DOHH2 (cell line): Measurements from ENCODE around the gene NSUN6.

Source experiments
- H3F3A ChIP-seq: fragments of 200-600 bp; sonication (generic), shearing (Covaris generic); 2 replicates; pipeline ENCODE4 v1.6.0; 2016; ENCODE audit warnings: antibody characterized with exemption, mild to moderate bottlenecking; ENCODE audit not compliant: control insufficient read depth, insufficient read depth
- H3K27ac ChIP-seq: fragments of 200-600 bp; sonication (generic); 2 replicates; pipeline ENCODE4 v1.5.1; 2014; ENCODE audit warnings: low read depth, mild to moderate bottlenecking, low read length, moderate library complexity
- H3K27me3 ChIP-seq: fragments of 200-600 bp; sonication (generic); 2 replicates; pipeline ENCODE4 v1.6.1; 2014; ENCODE audit warnings: mild to moderate bottlenecking, low read length, mixed read lengths; ENCODE audit not compliant: control insufficient read depth
- H3K36me3 ChIP-seq: fragments of 200-600 bp; sonication (generic); 2 replicates; pipeline ENCODE4 v1.6.1; 2014; ENCODE audit warnings: mild to moderate bottlenecking, low read length, moderate library complexity, mixed read lengths; ENCODE audit not compliant: control insufficient read depth
- H3K4me1 ChIP-seq: fragments of 200-600 bp; sonication (generic); 2 replicates; pipeline ENCODE4 v1.6.1; 2014; ENCODE audit warnings: mild to moderate bottlenecking, low read length, mixed read lengths; ENCODE audit not compliant: control insufficient read depth
- H3K4me2 ChIP-seq: fragments of 200-600 bp; sonication (generic); 2 replicates; pipeline ENCODE4 v1.6.0; 2014; ENCODE audit warnings: mild to moderate bottlenecking, low read length, moderate library complexity
- H3K4me3 ChIP-seq: fragments of 200-600 bp; sonication (generic); 2 replicates; pipeline ENCODE4 v1.5.1; 2014; ENCODE audit warnings: mild to moderate bottlenecking, low read length, mixed read lengths
- H3K79me2 ChIP-seq: fragments of 200-600 bp; sonication (generic); 2 replicates; pipeline ENCODE4 v1.6.1; 2014; ENCODE audit warnings: mild to moderate bottlenecking, low read length, mixed read lengths; ENCODE audit not compliant: control insufficient read depth
- H3K9me2 ChIP-seq: fragments of 200-600 bp; sonication (generic); replicated peaks from 2 replicates; pipeline ENCODE4 v1.6.1; 2014; ENCODE audit warnings: mild to moderate bottlenecking, low read length, mixed read lengths; ENCODE audit not compliant: control insufficient read depth
- H3K9me3 ChIP-seq: fragments of 200-600 bp; sonication (generic); 2 replicates; pipeline ENCODE4 v1.6.1; 2014; ENCODE audit warnings: antibody characterized with exemption, low read length, mixed read lengths; ENCODE audit not compliant: control insufficient read depth, insufficient read depth
- H4K20me1 ChIP-seq: fragments of 200-600 bp; sonication (generic); 2 replicates; pipeline ENCODE4 v1.6.0; 2014; ENCODE audit warnings: low read depth, mild to moderate bottlenecking, antibody characterized with exemption, low read length, moderate library complexity; ENCODE audit not compliant: control insufficient read depth, insufficient read depth
- CTCF ChIP-seq: fragments of 200-600 bp; sonication (generic); IDR thresholded peaks from one replicate; pipeline ENCODE4 v1.5.1; 2014; ENCODE audit warnings: antibody characterized with exemption, mild to moderate bottlenecking, low read depth, low read length; ENCODE audit not compliant: poor library complexity, severe bottlenecking
- EZH2phosphoT487 ChIP-seq: fragments of 200-600 bp; sonication (generic); IDR thresholded peaks from 2 replicates; pipeline ENCODE4 v1.6.1; 2017; ENCODE audit warnings: borderline replicate concordance, mild to moderate bottlenecking, antibody characterized with exemption, low read length, moderate library complexity, mixed read lengths

NSUN6 gene

DNA sequence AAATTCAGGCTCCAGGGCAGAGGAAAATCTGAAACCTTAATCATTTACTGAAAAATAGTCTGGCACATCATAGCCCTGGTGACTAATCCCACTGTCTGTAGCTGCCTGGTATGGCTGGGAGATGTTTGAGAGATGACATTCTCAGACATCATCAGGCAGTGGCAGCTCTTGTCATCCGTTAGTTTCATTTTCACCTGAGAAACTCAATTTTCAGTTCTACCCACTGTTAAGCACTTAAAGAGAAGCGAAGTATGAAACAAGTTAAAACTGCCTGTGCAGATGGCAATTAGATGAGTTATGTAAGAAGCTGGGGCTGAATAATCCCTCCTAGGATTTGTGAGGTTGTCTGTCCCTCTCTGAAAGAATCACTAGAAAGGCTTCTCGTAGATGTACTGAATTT lies 150.2 kb downstream of the NSUN6 start:
- Histone ChIP-seq H3K4me1 (no peaks in the 10 kb centered on the region), H3F3A (no peaks in the 10 kb centered on the region), H3K79me2 (no peaks in the 10 kb centered on the region), H3K27ac (no peak overlapping the region), H4K20me1 (no peaks in the 10 kb centered on the region), H3K9me2 (no peaks in the 10 kb centered on the region), H3K36me3 (no peaks in the 10 kb centered on the region), H3K4me2 (no peak overlapping the region), H3K4me3 (no peak overlapping the region), H3K9me3 (no peaks in the 10 kb centered on the region), H3K27me3 (no peaks in the 10 kb centered on the region)
- no peak for TF ChIP-seq EZH2phosphoT487
- no peak for TF ChIP-seq CTCF

- Histone ChIP-seq H3K36me3 (no peaks in the 10 kb centered on the region), H3F3A (no peaks in the 10 kb centered on the region), H3K4me2 (no peak overlapping the region), H3K27me3 (no peaks in the 10 kb centered on the region), H3K79me2 (no peaks in the 10 kb centered on the region), H3K9me2 (no peaks in the 10 kb centered on the region), H4K20me1 (no peaks in the 10 kb centered on the region), H3K4me1 (no peaks in the 10 kb centered on the region), H3K9me3 (no peaks in the 10 kb centered on the region), H3K4me3 (no peak overlapping the region), H3K27ac (no peak overlapping the region)
- TF ChIP-seq CTCF (no peak), EZH2phosphoT487 (no peak)
These were observed 150.8 kb downstream of the NSUN6 start for GRCh38 chr10:18500576-18500975.

DNA sequence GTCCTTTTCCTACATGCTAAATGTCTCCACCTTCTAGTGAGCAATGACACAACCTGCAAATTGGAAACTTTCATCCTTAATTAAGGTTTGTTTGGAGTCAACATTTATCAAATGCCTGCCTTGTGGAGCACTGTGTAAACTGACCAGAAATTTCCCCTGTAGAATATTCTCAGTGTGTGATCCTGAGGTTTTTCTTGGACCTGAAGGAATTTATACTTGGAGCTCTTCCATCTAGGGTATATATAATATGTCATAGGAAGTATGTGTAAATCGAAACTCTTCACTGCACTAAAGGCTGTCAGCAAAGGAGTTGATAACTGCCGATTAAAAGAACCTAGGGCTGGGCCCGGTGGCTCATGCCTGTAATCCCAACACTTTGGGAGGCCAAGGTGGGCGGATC lies 152.4 kb downstream of the NSUN6 start:
- Histone ChIP-seq H3K4me2 (no peak overlapping the region), H4K20me1 (no peaks in the 10 kb centered on the region), H3K27ac (no peak overlapping the region), H3K4me1 (no peaks in the 10 kb centered on the region), H3K9me3 (no peaks in the 10 kb centered on the region), H3K79me2 (no peaks in the 10 kb centered on the region), H3K27me3 (no peaks in the 10 kb centered on the region), H3K36me3 (no peaks in the 10 kb centered on the region), H3F3A (no peaks in the 10 kb centered on the region), H3K4me3 (no peak overlapping the region), H3K9me2 (no peaks in the 10 kb centered on the region)
- TF ChIP-seq CTCF (no peak), EZH2phosphoT487 (no peak)

DNA sequence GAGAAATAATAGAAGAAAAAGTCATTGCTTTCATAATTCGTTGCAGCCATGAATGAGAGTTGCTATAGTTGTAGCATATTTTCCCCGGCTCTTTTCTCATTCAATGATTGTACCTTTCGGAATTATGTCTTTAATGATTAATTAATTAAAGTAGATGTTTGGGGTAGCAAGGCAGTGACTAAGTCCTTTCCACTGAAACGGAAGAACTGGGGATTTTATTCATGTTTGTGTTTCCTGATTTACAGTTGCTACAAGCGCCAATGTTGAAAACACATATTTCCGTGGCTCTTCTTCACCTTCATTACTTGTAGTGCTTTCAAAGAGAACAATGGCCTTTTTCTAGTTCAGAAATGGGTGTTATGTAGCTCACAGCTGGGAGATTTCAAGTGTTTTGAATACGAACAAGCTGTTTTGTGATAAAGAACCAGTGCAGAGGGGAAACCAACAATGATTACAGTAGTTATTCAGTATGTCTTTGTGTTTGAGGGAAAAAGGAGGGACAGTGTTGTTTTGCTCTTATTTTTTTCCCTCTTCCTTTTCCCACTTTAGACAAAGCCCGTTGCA lies 153.5 kb downstream of the NSUN6 start:
- Histone ChIP-seq H3K4me1 (no peaks in the 10 kb centered on the region), H3K79me2 (no peaks in the 10 kb centered on the region), H3K4me3 (no peak overlapping the region), H3K9me3 (no peaks in the 10 kb centered on the region), H3F3A (no peaks in the 10 kb centered on the region), H3K9me2 (no peaks in the 10 kb centered on the region), H3K36me3 (no peaks in the 10 kb centered on the region), H3K27me3 (no peaks in the 10 kb centered on the region), H4K20me1 (no peaks in the 10 kb centered on the region), H3K27ac (no peak overlapping the region), H3K4me2 (no peak overlapping the region)
- TF ChIP-seq CTCF (no peak), EZH2phosphoT487 (no peak)
